GM21528 (cell line): ENCODE data around the gene MEIS1.

ENCODE experiments used
- ATAC-seq: cut with Tn5 transposase; IDR thresholded peaks from one replicate; pipeline ENCODE4 v1.9.1; 2021; ENCODE audit warnings: mild to moderate bottlenecking, moderate library complexity; ENCODE audit not compliant: unreplicated experiment, low FRiP score

MEIS1 gene

DNA sequence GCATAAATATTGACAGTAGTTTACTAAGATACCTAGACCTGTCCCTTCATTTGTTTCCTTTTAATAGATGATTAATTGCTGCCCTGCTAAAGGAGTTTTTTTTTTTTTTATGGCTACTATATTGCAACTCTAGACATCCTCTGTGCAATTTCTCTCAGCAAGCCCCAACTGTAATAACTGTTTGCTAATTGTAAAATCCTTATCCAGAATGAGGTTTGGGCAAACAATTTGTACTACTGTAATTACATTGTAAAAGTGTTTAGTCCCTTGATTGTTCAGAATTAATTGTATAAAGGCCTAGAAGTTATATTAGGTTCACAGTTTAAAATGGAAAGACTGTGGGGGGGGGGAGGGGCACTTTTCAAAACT, 3.7 kb upstream of the MEIS1 start:
- ATAC-seq: no peak

DNA sequence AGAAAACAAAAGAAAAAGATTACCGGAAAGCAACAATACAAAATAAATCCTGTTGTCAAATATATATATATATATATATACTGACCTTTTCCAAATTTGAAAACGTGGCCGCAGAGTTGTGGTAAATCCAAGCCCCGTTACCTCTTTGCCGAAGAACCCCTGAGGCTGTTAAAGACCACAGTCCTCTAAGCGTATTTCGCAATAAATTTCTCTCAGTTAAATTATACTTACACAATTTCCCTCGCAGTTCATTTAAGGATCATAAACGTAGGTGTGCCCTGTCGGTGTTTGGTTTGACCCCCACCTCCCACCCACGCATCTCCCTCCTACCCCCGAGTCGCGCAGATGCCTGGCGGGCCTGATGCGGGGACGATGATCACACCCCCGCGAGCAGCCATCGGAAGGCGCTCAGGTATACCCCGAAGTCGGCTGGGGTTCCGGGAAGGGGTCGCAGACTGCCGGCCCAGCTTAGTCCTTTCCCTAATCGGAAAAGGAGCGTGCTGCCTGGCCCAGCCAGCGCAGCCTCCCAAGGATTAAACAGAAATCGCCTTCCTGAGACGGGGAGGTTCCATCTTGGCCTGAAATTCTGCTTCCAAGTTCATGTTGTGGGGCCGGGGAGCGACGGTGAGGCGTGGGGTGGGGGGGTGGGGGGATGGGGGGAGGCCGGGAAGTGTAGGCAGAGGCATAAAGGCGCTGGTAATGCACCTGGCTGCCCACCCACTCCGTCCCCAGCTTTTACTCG, 2.9 kb upstream of the MEIS1 start:
- no peak for ATAC-seq

DNA sequence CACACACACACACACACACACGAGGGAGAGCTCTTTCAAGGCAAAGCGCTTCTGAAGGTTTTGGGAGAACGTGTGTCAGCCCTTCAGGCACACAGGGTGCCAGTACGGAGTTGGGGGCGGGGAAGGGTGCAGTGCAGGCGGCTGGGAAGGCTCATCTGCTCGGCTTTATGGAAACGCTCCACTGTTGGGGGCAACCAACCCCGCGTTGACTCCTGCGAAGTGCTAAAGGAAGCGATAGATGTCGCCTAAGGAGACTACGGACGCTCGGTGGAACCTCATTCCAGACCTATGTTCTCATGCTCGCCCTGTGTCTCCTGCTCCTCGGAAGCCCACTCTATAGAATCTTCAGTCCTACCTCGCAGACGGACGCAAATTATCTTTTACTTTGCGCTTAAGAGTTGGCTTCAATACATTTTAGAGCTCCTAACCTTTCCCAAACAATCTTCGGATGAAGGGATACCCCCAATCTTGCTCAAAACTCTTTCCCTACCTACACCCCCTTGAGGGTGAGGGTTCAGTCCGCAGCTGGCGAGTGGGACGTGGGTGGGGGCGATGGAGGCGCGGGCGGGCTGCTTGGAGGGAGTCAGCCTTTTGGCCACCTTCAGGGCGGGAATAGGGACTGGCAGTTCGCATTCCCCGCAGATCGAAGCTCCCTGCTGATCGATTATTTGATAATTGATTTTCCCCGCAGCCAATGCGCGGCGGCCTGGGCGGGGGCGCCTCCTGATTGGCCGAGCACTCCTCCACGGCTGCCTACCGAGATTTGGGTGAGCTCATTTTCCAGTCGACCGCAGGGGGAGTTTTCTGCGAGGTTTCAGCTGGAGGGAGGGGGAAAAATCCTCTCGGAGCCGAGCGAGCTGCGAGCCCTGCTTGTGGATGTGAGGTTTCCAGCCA, 1.9 kb upstream of the MEIS1 start:
- no peak for ATAC-seq

DNA sequence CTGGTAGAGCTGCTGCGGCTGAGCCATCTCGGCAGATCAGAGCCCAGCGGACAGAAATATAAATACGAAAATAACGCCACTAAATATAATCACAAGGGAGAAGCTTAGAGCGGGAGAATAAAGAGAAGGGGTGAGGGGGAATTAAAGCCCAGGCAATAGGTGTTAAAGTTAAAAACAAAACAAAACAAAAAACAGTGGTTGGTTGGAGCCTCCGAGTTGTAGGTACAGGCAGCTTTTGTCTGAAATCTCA, 1.3 kb upstream of the MEIS1 start:
- no peak for ATAC-seq

DNA sequence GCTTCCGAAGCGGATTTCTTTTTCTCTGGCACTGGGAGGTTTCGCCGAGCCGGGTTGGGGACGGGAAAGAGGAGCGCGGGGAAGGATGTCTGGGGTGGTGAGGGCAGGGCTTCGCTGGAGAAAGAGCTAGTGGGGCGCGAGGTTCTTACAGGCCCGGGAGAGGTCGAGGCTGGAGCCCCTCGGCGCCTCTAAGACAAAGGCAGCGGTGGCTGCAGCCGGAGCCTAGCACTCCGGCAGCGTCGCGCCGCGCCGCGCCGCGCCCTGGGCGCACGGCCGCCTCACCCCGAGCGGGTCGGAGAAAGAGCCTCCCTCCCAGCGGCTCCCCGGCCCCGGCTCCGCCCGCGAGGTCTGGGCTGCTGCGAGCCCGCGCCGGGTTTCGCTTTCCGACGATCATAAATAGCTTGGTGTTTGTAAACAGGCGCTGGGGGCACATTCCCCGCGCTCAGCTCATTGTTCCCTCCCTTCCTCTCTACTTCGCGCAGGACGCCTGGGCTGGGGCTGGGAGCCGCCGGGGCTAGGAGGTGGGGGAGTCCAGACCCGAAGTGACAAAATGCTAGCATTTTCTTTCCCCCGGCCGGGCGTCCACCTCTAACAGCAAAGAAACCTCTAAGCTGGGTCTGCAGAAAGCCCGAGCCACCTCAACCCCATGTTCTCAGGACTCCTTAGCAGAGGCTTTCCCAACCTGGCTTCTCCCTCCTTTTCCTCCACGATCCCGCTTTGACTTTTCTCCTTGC, 813 bp upstream of the MEIS1 start:
- ATAC-seq: peak; percentile 44

DNA sequence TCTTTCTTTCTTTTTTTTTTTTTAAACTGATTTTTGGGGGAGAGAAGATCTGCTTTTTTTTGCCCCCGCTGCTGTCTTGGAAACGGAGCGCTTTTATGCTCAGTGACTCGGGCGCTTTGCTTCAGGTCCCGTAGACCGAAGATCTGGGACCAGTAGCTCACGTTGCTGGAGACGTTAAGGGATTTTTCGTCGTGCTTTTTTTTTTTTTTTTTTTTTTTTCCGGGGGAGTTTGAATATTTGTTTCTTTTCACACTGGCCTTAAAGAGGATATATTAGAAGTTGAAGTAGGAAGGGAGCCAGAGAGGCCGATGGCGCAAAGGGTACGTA, 587 bp downstream of the MEIS1 start:
- ATAC-seq: no peak

DNA sequence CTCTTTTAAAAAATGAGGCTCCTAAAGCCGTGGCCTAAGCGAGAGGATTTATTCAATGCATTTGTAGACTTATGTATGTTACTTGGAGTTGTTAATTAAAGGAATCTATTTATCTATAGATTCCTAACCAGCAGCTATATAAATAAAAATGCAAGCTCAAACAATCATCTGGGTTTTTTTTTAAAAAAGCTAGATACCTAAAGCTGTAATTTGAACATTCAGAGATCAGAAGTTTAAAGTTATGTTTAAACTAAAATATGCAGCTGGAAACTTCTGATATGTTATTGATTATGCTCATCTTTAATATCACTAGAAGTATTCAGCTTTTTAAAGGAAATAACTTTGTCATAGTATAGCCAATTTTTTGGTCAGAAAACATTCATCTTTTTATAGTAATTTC, 1.0 kb downstream of the MEIS1 start:
- ATAC-seq: no peak

DNA sequence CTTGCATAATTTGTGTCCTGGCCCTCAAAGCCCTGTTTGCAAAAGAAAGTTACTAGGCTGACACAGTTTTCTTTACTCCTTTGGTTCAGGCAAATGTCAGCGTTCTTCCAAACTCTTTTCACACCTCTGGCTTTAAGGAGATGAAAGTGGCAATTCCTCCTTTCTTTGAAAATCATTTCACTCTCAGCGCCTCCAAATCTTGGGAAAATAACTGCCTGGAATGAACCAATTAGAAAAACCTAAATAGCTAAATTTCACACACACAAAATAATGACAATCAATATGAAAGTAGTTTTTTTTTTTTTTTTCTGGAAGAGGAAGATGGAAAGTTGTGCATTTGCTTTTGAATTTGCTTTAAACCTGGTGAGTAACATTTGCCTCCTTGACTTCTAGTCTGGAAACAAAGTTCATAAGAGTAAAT, 1.7 kb downstream of the MEIS1 start:
- no peak for ATAC-seq

DNA sequence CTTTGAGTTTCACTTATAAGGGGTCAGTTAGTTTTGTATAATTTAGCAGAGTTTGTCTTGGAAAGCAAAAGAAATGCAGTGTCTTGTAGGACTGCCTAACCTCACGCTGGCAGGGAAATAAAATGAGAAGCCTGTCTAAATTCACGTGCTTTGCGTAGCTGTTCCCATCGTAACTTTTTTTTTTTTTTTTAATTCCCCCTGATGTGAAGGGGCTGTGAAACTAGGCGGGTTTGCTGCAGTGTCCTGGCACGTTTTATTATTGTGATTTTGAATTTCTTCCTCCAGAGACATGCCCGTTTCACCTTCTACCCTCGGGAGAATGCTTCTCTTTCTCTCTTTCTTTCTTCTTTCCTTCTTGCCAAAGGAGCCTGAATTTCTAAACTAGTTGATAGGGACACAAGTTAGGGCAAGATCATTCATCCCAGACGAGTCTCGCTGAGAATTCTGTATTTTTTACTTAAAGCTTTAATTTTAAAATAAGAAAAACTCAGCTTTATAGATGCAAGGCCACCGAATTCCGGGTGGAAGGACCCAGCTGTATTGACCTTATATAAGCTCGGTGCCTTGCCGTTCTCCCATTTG, 2.3 kb downstream of the MEIS1 start:
- no peak for ATAC-seq

DNA sequence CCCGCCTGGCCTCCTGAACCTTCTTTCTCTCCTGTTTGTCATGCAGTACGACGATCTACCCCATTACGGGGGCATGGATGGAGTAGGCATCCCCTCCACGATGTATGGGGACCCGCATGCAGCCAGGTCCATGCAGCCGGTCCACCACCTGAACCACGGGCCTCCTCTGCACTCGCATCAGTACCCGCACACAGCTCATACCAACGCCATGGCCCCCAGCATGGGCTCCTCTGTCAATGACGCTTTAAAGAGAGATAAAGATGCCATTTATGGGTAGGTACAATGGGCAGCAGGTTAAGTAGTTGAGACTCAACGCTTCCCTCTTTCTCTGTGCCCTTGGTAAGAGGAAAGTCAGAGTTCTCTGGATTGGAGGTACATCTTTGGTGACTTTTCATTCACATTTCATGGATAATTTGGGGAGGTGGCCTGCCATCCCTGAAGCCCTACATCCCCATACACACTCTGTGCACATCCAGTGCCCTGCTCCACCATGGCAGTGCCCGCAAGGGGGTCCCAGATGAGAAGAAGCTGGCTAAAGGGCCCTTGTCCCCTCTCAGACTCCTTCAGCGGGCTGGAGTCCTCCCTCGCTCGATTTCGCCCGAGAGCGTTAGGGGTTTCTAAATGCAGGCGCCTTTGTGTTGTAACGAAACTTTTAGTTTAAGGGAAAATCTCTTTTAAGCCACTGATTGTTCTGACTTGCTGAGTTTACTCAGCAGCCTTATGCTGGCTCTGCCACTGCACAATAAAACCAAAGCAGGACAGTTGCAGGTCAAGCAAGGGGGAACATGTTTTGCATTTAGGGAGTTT, 3.0 kb downstream of the MEIS1 start:
- no peak for ATAC-seq

DNA sequence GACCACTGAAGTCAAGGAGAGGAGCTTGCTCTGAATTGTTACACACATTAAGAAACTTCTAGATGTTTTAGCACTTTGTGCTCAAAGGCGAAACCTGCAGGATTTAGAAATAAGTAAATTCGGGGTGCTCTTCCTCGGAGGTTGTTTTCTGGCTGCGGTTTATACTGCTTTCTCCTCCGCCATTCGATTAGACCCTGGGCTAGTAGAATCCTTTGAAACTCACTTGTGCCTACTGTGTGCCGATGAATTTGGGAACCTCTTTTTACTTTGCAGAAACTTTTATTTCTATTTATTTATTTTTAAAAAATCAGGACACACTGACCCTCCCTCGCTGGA, 3.5 kb downstream of the MEIS1 start:
- no peak for ATAC-seq

DNA sequence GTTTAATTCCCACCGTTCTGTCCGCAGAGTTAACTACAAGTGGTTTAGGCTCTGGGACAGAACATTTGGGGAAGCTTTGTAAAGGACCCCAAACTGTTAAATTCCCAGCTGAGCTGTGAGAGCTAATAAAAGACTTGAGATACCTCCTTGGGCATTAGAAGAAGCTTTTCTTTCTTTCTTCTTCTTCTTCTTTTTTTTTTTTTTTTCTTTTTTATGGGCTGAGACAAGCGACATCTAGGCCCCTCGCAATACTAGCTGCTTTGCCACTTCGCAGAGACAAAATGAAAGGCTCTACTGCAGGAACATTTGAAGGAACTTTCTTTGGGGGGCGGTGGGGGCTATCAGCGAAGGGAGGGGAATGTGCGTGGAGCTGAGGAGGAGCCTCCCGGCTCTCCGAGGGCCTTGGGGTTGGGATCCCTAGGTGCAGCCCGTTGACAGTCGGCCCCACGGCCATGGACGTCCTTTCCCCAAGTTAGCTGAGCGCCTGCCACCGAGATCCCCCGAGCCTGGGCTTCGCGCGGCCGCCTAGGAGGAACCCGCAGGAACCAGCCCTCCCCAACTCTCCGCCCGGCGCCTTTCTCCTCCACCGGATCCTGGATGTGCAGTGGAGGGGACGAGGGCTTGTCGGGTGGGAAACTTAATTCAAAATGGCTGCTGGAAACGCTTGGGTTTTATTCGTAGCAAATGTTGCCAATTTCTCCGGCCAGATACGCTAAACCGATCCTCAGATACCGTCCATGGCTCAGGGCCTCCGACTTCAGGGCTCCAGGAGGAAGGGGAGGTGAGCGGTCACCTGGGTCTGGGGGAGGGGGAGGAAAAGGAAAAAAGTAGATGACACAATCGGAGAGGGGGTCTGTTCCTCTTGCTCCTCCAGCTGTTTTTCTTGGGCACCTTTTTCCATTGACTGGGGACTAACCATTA, 4.2 kb downstream of the MEIS1 start:
- no peak for ATAC-seq

DNA sequence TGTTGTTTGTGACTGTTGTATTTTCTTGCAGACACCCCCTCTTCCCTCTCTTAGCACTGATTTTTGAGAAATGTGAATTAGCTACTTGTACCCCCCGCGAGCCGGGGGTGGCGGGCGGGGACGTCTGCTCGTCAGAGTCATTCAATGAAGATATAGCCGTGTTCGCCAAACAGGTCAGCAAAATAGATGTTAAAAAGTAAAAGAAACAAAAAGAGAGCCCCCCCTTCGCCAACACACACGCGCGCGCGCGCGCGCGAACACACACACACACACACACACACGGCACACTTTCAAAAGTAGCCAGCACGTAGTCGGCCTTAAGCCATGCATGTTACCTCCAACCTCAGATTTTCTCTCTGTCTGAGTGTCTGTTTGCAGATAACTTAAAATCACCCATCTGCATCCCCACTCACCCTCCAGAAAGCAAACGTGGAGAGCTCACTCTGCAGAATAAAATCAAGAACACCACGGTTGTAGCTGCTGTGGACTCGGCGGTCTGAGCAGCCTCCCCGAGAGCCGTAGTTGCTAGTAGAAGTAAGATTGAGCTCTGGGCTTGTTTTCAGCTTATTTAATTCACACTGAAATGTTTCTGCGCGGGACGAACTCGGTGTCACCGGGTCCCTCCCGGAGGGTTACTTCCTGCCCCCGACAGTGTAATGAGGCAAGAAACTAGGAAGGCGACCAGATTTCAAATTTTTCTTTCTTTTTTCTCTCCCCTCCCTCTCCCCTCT, 5.1 kb downstream of the MEIS1 start:
- ATAC-seq: no peak

DNA sequence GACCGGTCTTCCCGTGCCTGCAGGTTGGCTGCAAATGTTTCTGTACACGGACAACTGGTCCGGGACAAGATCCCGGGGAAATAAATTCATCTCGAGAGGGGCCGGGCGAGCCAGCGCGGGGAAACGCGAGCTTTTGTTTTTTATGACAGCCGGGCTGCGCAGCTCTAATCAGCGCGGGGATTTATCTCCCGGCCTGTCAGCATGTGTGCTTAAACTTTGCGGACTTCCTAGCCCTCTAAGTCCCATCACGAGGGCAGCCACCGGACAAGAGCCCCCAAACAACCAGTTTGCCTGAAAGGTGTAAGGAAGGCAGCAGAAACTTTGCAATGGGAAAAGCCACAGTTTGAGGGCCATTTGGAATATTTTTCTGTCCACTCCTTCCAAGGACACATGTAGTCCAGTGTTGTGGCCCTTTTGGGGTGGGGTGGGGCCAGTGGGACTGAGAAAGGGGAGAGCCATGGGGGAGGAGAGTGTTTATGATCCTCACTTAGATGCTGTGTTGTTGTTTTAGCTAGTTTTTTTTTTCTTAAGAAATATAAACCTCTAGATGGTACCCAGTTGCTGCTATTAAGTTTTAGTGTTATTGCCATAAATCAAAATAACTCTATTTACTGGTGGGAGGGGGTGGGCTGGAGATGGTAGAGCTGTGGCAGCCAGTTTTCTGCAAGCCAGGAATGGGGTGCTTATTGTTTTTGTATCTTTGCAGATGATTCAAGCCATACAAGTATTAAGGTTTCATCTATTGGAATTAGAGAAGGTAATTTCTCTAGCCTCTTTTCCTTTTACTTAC, 6.0 kb downstream of the MEIS1 start:
- no peak for ATAC-seq

DNA sequence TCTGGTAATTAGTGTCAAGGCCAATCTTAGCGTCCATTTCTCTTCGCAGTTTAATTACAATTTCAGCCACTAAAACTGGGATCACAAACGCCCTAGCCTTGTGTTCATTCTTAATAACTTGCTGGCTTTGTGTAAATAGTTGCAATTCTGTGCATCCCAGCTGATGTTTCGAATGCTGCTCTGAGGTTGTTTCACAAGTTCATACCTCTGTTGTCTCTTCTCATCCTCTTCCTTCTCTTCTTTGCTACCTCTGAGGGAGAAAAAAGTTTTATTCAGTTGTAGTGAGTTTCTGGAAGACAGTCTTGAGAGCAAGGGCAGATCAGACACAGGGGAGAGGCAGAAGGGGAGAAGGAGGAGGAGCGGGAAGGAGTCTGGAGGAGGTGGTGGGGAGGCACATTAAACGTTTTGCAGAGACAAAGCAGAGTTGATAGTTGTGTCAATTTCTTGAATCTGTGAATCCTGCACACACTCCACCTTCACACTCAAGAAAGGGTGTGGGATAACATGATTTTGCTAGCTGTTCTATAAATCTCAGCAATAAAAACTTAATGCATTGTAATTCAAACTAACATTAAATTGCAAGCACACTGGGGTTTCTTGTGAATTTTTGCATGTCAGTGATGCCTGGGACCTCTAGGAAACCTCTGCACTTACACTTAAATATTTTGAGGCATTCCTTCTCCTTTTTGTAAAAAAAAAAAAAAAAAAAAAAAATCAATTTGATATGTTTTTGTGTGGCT, 6.8 kb downstream of the MEIS1 start:
- no peak for ATAC-seq

DNA sequence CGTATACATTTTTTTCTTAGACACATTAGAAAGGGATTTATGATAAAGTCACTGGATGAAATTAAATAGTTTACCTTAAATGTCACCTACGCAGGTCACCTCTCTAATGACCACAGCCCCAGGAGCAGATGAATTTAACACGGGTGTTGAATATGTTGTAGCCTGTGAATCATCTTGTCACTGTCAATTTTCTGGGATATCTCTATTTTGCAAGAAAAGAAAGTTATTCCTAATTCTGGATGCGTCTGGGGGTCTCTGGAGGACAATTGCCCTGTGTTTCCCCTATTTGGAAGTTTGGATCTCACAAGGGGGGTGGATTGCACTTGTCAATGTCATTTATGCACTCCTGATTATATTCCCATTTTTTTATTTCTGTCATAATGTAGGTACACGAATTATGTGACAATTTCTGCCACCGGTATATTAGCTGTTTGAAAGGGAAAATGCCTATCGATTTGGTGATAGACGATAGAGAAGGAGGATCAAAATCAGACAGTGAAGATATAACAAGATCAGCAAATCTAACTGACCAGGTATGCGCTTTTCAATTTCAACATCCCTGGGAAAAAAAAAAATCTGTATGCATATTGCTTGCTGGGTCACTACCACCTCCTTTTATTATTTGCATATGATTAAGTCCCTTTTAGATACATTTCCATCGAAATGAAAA, 7.7 kb downstream of the MEIS1 start:
- ATAC-seq: no peak
